Neuron (in vitro differentiated cells): Measurements from ENCODE around the gene NBDY.
"Not testable (repeated sequence)": the region's sequence is repeated elsewhere in the genome, so short reads cannot be mapped to it uniquely, and the experiment has no call there.

Experiments
- H2AFZ ChIP-seq: one replicate; pipeline ENCODE4 v1.6.1; 2013; ENCODE audit warnings: low read depth, mild to moderate bottlenecking, inconsistent platforms, low read length, moderate library complexity
- H3K27me3 ChIP-seq: one replicate; pipeline ENCODE4 v1.6.1; 2013; ENCODE audit warnings: low read length; ENCODE audit not compliant: insufficient read depth
- H3K36me3 ChIP-seq: one replicate; pipeline ENCODE4 v1.6.1; 2013; ENCODE audit warnings: low read length; ENCODE audit not compliant: insufficient read depth
- H3K4me1 ChIP-seq: one replicate; pipeline ENCODE4 v1.6.1; 2013; ENCODE audit warnings: low read length; ENCODE audit not compliant: insufficient read depth
- H3K4me3 ChIP-seq: 2 replicates; pipeline ENCODE4 v1.5.1; 2013; ENCODE audit warnings: mild to moderate bottlenecking, low read length, moderate library complexity
- H3K9me3 ChIP-seq: one replicate; pipeline ENCODE4 v1.6.1; 2013; ENCODE audit warnings: low read length

The NBDY gene

GRCh38 chrX:56759736-56760409 lies 30.8 kb downstream of the NBDY start:
- Histone ChIP-seq H3K9me3 (no peaks in the 10 kb centered on the region), H3K4me1 (no peaks in the 10 kb centered on the region), H3K36me3 (no peaks in the 10 kb centered on the region), H3K4me3 (no peak overlapping the region), H3K27me3 (no peaks in the 10 kb centered on the region), H2AFZ (no peak overlapping the region)

GRCh38 chrX:56760410-56761124 lies 31.5 kb downstream of the NBDY start:
- not testable (repeated sequence) for H3K36me3 ChIP-seq, H2AFZ ChIP-seq, H3K27me3 ChIP-seq, H3K9me3 ChIP-seq, H3K4me3 ChIP-seq, H3K4me1 ChIP-seq

GRCh38 chrX:56761167-56761566 lies 32.1 kb downstream of the NBDY start:
- H3K4me3 ChIP-seq, result no peak overlapping the region
- no peaks in the 10 kb centered on the region for H3K27me3 ChIP-seq
- H3K4me1 ChIP-seq, result no peaks in the 10 kb centered on the region
- H3K36me3 ChIP-seq, result no peaks in the 10 kb centered on the region
- H2AFZ ChIP-seq, result no peak overlapping the region
- H3K9me3 ChIP-seq, result no peaks in the 10 kb centered on the region

- H3K9me3 ChIP-seq, result no peaks in the 10 kb centered on the region
- H3K4me1 ChIP-seq, result no peaks in the 10 kb centered on the region
- no peak overlapping the region for H2AFZ ChIP-seq
- H3K36me3 ChIP-seq, result no peaks in the 10 kb centered on the region
- no peaks in the 10 kb centered on the region for H3K27me3 ChIP-seq
- no peak overlapping the region for H3K4me3 ChIP-seq
These were observed 33.2 kb downstream of the NBDY start for GRCh38 chrX:56762220-56762619.

- Histone ChIP-seq H3K9me3 (no peaks in the 10 kb centered on the region), H3K27me3 (no peaks in the 10 kb centered on the region), H3K4me3 (no peak overlapping the region), H3K4me1 (no peaks in the 10 kb centered on the region), H2AFZ (no peak overlapping the region), H3K36me3 (no peaks in the 10 kb centered on the region)
These were observed 33.9 kb downstream of the NBDY start for GRCh38 chrX:56762707-56763555.

- no peak overlapping the region for H2AFZ ChIP-seq
- H3K4me1 ChIP-seq, result no peaks in the 10 kb centered on the region
- H3K27me3 ChIP-seq, result no peaks in the 10 kb centered on the region
- no peaks in the 10 kb centered on the region for H3K36me3 ChIP-seq
- no peaks in the 10 kb centered on the region for H3K9me3 ChIP-seq
- peak overlapping the region; percentile 19 for H3K4me3 ChIP-seq
These were observed 34.6 kb downstream of the NBDY start for GRCh38 chrX:56763556-56764152.

GRCh38 chrX:56764153-56764974 lies 35.3 kb downstream of the NBDY start:
- Histone ChIP-seq H3K4me3 (peak overlapping the region; percentile 19), H3K4me1 (no peaks in the 10 kb centered on the region), H3K36me3 (no peaks in the 10 kb centered on the region), H2AFZ (no peak overlapping the region), H3K9me3 (no peaks in the 10 kb centered on the region), H3K27me3 (no peaks in the 10 kb centered on the region)

GRCh38 chrX:56764975-56765791 lies 36.1 kb downstream of the NBDY start:
- Histone ChIP-seq H3K27me3 (no peaks in the 10 kb centered on the region), H3K36me3 (no peaks in the 10 kb centered on the region), H3K4me1 (no peaks in the 10 kb centered on the region), H3K9me3 (no peaks in the 10 kb centered on the region), H3K4me3 (no peak overlapping the region), H2AFZ (no peak overlapping the region)

- Histone ChIP-seq H3K4me3 (no peak overlapping the region), H3K9me3 (no peaks in the 10 kb centered on the region), H2AFZ (no peak overlapping the region), H3K27me3 (no peaks in the 10 kb centered on the region), H3K36me3 (no peaks in the 10 kb centered on the region), H3K4me1 (no peaks in the 10 kb centered on the region)
These were observed 36.9 kb downstream of the NBDY start for GRCh38 chrX:56765811-56766553.

- Histone ChIP-seq H3K36me3 (no peaks in the 10 kb centered on the region), H3K4me1 (no peaks in the 10 kb centered on the region), H3K9me3 (no peaks in the 10 kb centered on the region), H3K4me3 (peak overlapping the region; percentile 18), H2AFZ (no peak overlapping the region), H3K27me3 (no peaks in the 10 kb centered on the region)
These were observed 37.7 kb downstream of the NBDY start for GRCh38 chrX:56766554-56767347.
